ENCODE data around the gene GHR.

Gene GHR

GRCh38 chr5:42423285-42424165, at the start of gene GHR:
GHR (plus strand) TSS chr5:42423439; CDS start chr5:42565875, 142,436 bp downstream.
- TF ChIP-seq CTCF (IDR thresholded peaks at IDR 0.05; ENCODE audit: extremely low read depth, insufficient read depth, missing control alignments): peak; percentile 64
- peak; percentile 66 for DNase-seq (ENCODE audit: low spot score)
- in situ Hi-C loops (cut with MboI; ENCODE audit: low pct_unique_long_range_greater_than_20kb, low sequenced_read_pairs, unreplicated experiment): no loop called here

DNA sequence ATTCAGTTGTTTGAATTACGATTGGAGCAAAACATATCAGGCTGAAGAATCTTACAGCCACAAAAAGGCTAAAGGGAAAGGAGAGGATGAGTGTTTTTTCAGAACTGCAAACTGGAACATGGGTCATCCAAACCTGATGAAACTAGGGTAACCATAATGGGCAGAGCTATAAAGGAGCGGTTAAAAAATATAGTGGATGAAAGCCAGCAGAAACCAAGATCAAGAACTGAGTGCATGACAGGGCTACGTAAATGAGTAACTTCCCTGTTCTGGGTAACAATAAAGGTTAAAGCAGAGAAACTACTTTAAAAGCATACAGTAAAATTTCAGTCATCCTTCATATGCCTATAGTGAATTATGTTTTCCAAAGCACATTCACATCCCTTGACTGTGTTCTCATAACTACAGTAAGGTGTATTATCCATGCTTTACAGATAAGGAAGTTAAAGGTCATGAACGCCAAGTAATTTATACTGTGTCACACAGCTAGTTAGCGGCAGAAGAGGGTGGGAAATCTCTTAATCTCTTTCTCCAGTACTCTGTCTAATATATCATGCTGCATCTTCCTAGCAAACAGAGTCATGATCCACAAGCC, 48.5 kb upstream of the GHR start:
- in situ Hi-C loops (cut with MboI; ENCODE audit: low pct_unique_long_range_greater_than_20kb, low sequenced_read_pairs, unreplicated experiment): no loop called here
- DNase-seq (ENCODE audit: low spot score): no peak
- no peak for TF ChIP-seq CTCF (IDR thresholded peaks at IDR 0.05; ENCODE audit: extremely low read depth, insufficient read depth, missing control alignments)

GRCh38 chr5:42377496-42377895, 45.7 kb upstream of the GHR start:
- in situ Hi-C loops (cut with MboI; ENCODE audit: low pct_unique_long_range_greater_than_20kb, low sequenced_read_pairs, unreplicated experiment): no loop called here
- DNase-seq (ENCODE audit: low spot score): no peak
- TF ChIP-seq CTCF (IDR thresholded peaks at IDR 0.05; ENCODE audit: extremely low read depth, insufficient read depth, missing control alignments): no peak

GRCh38 chr5:42381973-42382372, 41.3 kb upstream of the GHR start:
- TF ChIP-seq CTCF (IDR thresholded peaks at IDR 0.05; ENCODE audit: extremely low read depth, insufficient read depth, missing control alignments): no peak
- in situ Hi-C loops (cut with MboI; ENCODE audit: low pct_unique_long_range_greater_than_20kb, low sequenced_read_pairs, unreplicated experiment): no loop called here
- no peak for DNase-seq (ENCODE audit: low spot score)

DNA sequence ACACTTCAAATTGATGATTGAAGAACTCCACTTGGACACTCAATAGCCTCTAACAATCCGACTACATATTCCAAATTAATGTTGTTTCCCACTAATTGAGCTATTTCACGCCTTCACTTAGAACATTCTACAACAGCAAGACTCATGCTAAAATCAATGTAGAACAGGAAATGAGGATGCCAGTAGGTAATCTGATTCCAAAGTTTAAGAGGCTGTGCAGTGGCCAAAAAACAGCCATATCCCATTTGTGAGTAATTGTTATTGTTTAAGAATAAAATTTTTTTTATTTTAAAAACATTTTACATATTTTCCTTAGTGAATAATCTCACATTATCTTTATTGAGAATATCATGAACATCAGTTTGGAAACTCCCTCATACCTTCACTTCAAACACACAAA, 35.7 kb upstream of the GHR start:
- TF ChIP-seq CTCF (IDR thresholded peaks at IDR 0.05; ENCODE audit: extremely low read depth, insufficient read depth, missing control alignments): no peak
- in situ Hi-C loops (cut with MboI; ENCODE audit: low pct_unique_long_range_greater_than_20kb, low sequenced_read_pairs, unreplicated experiment): no loop called here
- DNase-seq (ENCODE audit: low spot score): no peak

DNA sequence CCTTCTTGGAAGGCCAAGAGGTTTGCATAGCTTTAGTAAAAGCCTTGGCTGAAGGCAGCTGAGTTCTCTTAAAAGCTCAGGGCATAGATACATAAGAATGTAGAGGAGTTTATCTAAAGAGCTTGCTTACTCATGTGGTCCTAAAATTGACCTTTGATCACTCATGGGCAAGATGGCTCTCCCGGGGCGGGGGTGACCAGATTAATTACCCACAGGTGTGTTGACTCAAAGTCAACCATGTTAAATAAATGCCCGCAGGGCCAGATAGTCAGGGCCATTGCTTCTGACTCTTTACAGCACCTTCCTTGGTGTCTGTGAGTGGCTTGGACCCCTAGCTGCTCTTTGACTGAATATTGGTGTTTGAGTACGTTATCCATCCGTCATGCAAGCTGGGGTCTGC, 33.1 kb upstream of the GHR start:
- DNase-seq (ENCODE audit: low spot score): no peak
- TF ChIP-seq CTCF (IDR thresholded peaks at IDR 0.05; ENCODE audit: extremely low read depth, insufficient read depth, missing control alignments): no peak
- in situ Hi-C loops (cut with MboI; ENCODE audit: low pct_unique_long_range_greater_than_20kb, low sequenced_read_pairs, unreplicated experiment): no loop called here

Data from GM13977 (cell line).